Dendritic cell treated with granulocyte-macrophage colony-stimulating factor and Interleukin-4, amounts not matched to agents 40 ng/mL and 50 ng/mL, for 4 days (primary cell): Measurements from ENCODE around the gene HORMAD2.

ENCODE experiments used
- H3K27ac Mint-ChIP-seq: one replicate; pipeline ENCODE4 v1.8.0; 2022; ENCODE audit warnings: mild to moderate bottlenecking, mixed read lengths
- H3K27me3 Mint-ChIP-seq: one replicate; pipeline ENCODE4 v1.8.0; 2022; ENCODE audit warnings: mild to moderate bottlenecking, mixed read lengths
- H3K36me3 Mint-ChIP-seq: one replicate; pipeline ENCODE4 v1.8.0; 2022; ENCODE audit warnings: low read depth, mixed read lengths
- H3K4me1 Mint-ChIP-seq: one replicate; pipeline ENCODE4 v1.8.0; 2022; ENCODE audit warnings: low read depth, mixed read lengths
- H3K4me3 Mint-ChIP-seq: one replicate; pipeline ENCODE4 v1.8.0; 2022; ENCODE audit warnings: mild to moderate bottlenecking, moderate library complexity, mixed read lengths
- H3K9me3 Mint-ChIP-seq: one replicate; pipeline ENCODE4 v1.8.0; 2022; ENCODE audit warnings: mixed read lengths
- intact Hi-C: fragments of 100-400 bp; cut with micrococcal nuclease; formaldehyde crosslinking; loops from one replicate; pipeline ENCODE4 v1.15.0; 2022

The HORMAD2 gene

GRCh38 chr22:30171008-30171407 lies 90.7 kb downstream of the HORMAD2 start:
- H3K27me3 Mint-ChIP-seq = no peaks in the 10 kb centered on the region
- no peaks in the 10 kb centered on the region for H3K4me1 Mint-ChIP-seq
- intact Hi-C loops = no loop called here
- H3K27ac Mint-ChIP-seq = no peak overlapping the region
- no peak overlapping the region for H3K4me3 Mint-ChIP-seq
- no peaks in the 10 kb centered on the region for H3K9me3 Mint-ChIP-seq
- no peaks in the 10 kb centered on the region for H3K36me3 Mint-ChIP-seq

GRCh38 chr22:30175690-30176288 lies 95.5 kb downstream of the HORMAD2 start:
- intact Hi-C loops = no loop called here
- Mint-ChIP-seq H3K4me1 (no peaks in the 10 kb centered on the region), H3K36me3 (no peaks in the 10 kb centered on the region), H3K27ac (no peak overlapping the region), H3K4me3 (no peak overlapping the region), H3K27me3 (no peaks in the 10 kb centered on the region), H3K9me3 (no peaks in the 10 kb centered on the region)

GRCh38 chr22:30176431-30176830 lies 96.2 kb downstream of the HORMAD2 start:
- no peaks in the 10 kb centered on the region for H3K36me3 Mint-ChIP-seq
- no peaks in the 10 kb centered on the region for H3K9me3 Mint-ChIP-seq
- intact Hi-C loops = no loop called here
- H3K27ac Mint-ChIP-seq = no peak overlapping the region
- no peak overlapping the region for H3K4me3 Mint-ChIP-seq
- H3K27me3 Mint-ChIP-seq = peaks cover 5% of the 10 kb centered on the region
- H3K4me1 Mint-ChIP-seq = no peaks in the 10 kb centered on the region

GRCh38 chr22:30178181-30179126 lies 98.2 kb downstream of the HORMAD2 start:
- Mint-ChIP-seq H3K4me3 (no peak overlapping the region), H3K36me3 (no peaks in the 10 kb centered on the region), H3K27me3 (peaks cover 5% of the 10 kb centered on the region), H3K4me1 (no peaks in the 10 kb centered on the region), H3K9me3 (no peaks in the 10 kb centered on the region), H3K27ac (no peak overlapping the region)
- intact Hi-C loops = no loop called here

- peaks cover 5% of the 10 kb centered on the region for H3K27me3 Mint-ChIP-seq
- no peak overlapping the region for H3K27ac Mint-ChIP-seq
- H3K9me3 Mint-ChIP-seq = no peaks in the 10 kb centered on the region
- no peaks in the 10 kb centered on the region for H3K4me1 Mint-ChIP-seq
- H3K36me3 Mint-ChIP-seq = no peaks in the 10 kb centered on the region
- no peak overlapping the region for H3K4me3 Mint-ChIP-seq
- intact Hi-C loops = loop anchor here (10.0 kb wide), 1 partner anchor 86 kb away; no protein-coding TSS in a partner anchor
Observed at GRCh38 chr22:30180616-30181015, 100.4 kb downstream of the HORMAD2 start.

GRCh38 chr22:30181459-30182349 lies 101.4 kb downstream of the HORMAD2 start:
- H3K36me3 Mint-ChIP-seq = no peaks in the 10 kb centered on the region
- no peak overlapping the region for H3K4me3 Mint-ChIP-seq
- H3K9me3 Mint-ChIP-seq = no peaks in the 10 kb centered on the region
- no peak overlapping the region for H3K27ac Mint-ChIP-seq
- intact Hi-C loops = loop anchor here (2.0 to 10.0 kb wide), 2 partner anchors 15 to 87 kb away; no protein-coding TSS in a partner anchor
- H3K27me3 Mint-ChIP-seq = peaks cover 5% of the 10 kb centered on the region
- no peaks in the 10 kb centered on the region for H3K4me1 Mint-ChIP-seq

GRCh38 chr22:30182350-30182745 lies 102.1 kb downstream of the HORMAD2 start:
- Mint-ChIP-seq H3K36me3 (no peaks in the 10 kb centered on the region), H3K4me3 (no peak overlapping the region), H3K27me3 (peaks cover 5% of the 10 kb centered on the region), H3K27ac (no peak overlapping the region), H3K9me3 (no peaks in the 10 kb centered on the region), H3K4me1 (no peaks in the 10 kb centered on the region)
- intact Hi-C loops = loop anchor here (2.0 to 10.0 kb wide), 2 partner anchors 14 to 88 kb away; no protein-coding TSS in a partner anchor

- H3K4me1 Mint-ChIP-seq = no peaks in the 10 kb centered on the region
- H3K27me3 Mint-ChIP-seq = peaks cover 5% of the 10 kb centered on the region
- no peaks in the 10 kb centered on the region for H3K36me3 Mint-ChIP-seq
- intact Hi-C loops = loop anchor here (2.0 to 10.0 kb wide), 2 partner anchors 14 to 88 kb away; no protein-coding TSS in a partner anchor
- no peaks in the 10 kb centered on the region for H3K9me3 Mint-ChIP-seq
- H3K4me3 Mint-ChIP-seq = no peak overlapping the region
- no peak overlapping the region for H3K27ac Mint-ChIP-seq
Observed at GRCh38 chr22:30182815-30183214, 102.6 kb downstream of the HORMAD2 start.

GRCh38 chr22:30183271-30183670 lies 103.0 kb downstream of the HORMAD2 start:
- H3K9me3 Mint-ChIP-seq = no peaks in the 10 kb centered on the region
- no peak overlapping the region for H3K27ac Mint-ChIP-seq
- intact Hi-C loops = loop anchor here (2.0 to 10.0 kb wide), 2 partner anchors 14 to 88 kb away; no protein-coding TSS in a partner anchor
- no peaks in the 10 kb centered on the region for H3K4me1 Mint-ChIP-seq
- H3K4me3 Mint-ChIP-seq = no peak overlapping the region
- H3K36me3 Mint-ChIP-seq = no peaks in the 10 kb centered on the region
- peaks cover 5% of the 10 kb centered on the region for H3K27me3 Mint-ChIP-seq

- Mint-ChIP-seq H3K4me1 (no peaks in the 10 kb centered on the region), H3K27me3 (peaks cover 5% of the 10 kb centered on the region), H3K4me3 (no peak overlapping the region), H3K27ac (no peak overlapping the region), H3K36me3 (no peaks in the 10 kb centered on the region), H3K9me3 (no peaks in the 10 kb centered on the region)
- intact Hi-C loops = loop anchor here (2.0 to 10.0 kb wide), 2 partner anchors 13 to 89 kb away; no protein-coding TSS in a partner anchor
Observed at GRCh38 chr22:30183861-30184278, 103.6 kb downstream of the HORMAD2 start.

- H3K36me3 Mint-ChIP-seq = no peaks in the 10 kb centered on the region
- H3K27ac Mint-ChIP-seq = no peak overlapping the region
- intact Hi-C loops = loop anchor here (10.0 kb wide), 1 partner anchor 90 kb away; no protein-coding TSS in a partner anchor
- peaks cover 5% of the 10 kb centered on the region for H3K27me3 Mint-ChIP-seq
- peaks cover under 1% of the 10 kb centered on the region for H3K4me1 Mint-ChIP-seq
- H3K4me3 Mint-ChIP-seq = no peak overlapping the region
- no peaks in the 10 kb centered on the region for H3K9me3 Mint-ChIP-seq
Observed at GRCh38 chr22:30185129-30185528, 104.9 kb downstream of the HORMAD2 start.

GRCh38 chr22:30185549-30185948 lies 105.3 kb downstream of the HORMAD2 start:
- intact Hi-C loops = loop anchor here (10.0 kb wide), 1 partner anchor 91 kb away; no protein-coding TSS in a partner anchor
- Mint-ChIP-seq H3K9me3 (no peaks in the 10 kb centered on the region), H3K27ac (no peak overlapping the region), H3K27me3 (peaks cover 5% of the 10 kb centered on the region), H3K36me3 (no peaks in the 10 kb centered on the region), H3K4me3 (no peak overlapping the region), H3K4me1 (peaks cover 4% of the 10 kb centered on the region)

GRCh38 chr22:30186041-30186440 lies 105.8 kb downstream of the HORMAD2 start:
- intact Hi-C loops = loop anchor here (10.0 kb wide), 1 partner anchor 91 kb away; no protein-coding TSS in a partner anchor
- Mint-ChIP-seq H3K9me3 (no peaks in the 10 kb centered on the region), H3K27ac (no peak overlapping the region), H3K4me1 (peaks cover 9% of the 10 kb centered on the region), H3K4me3 (no peak overlapping the region), H3K27me3 (peaks cover 3% of the 10 kb centered on the region), H3K36me3 (no peaks in the 10 kb centered on the region)
